Vagina (tissue), 2 donors: ENCODE measurements around the gene SEMA3B. TPM values are rescaled to one million over a fixed set of nuclear protein-coding genes. Genes with fewer than 3 reads are reported as not detected.
A peak's percentile ranks its signal among the peaks of the same experiment; 100 is the strongest.

ENCODE experiments used
- DNase-seq, 2 donors: peaks; one replicate each; pipeline ENCODE4 v3.0.0-alpha.2; 2017; ENCODE audit errors: extremely low spot score in 2 of 2
- H3K27ac ChIP-seq: fragments of 200-600 bp; sonication (generic); one replicate; pipeline ENCODE4 v1.5.1; 2019
- H3K27me3 ChIP-seq: fragments of 200-600 bp; sonication (generic); one replicate; pipeline ENCODE4 v1.5.1; 2019
- H3K36me3 ChIP-seq, 2 donors: fragments of 200-600 bp; sonication (generic); one replicate each; pipeline ENCODE4 v1.5.1; 2017 to 2019
- H3K4me1 ChIP-seq: fragments of 200-600 bp; sonication (generic); one replicate; pipeline ENCODE4 v1.5.1; 2019
- H3K4me3 ChIP-seq, 2 donors: fragments of 200-600 bp; sonication (generic); 1 replicate in 1 of 2; 2 replicates in 1 of 2; pipeline ENCODE4 v1.5.1; 2016 to 2019
- H3K9me3 ChIP-seq: fragments of 200-600 bp; sonication (generic); one replicate; pipeline ENCODE4 v1.5.1; 2019
- POLR2A ChIP-seq, 2 donors: fragments of 450-650 bp; IDR thresholded peaks; one replicate each; pipeline ENCODE4 v1.6.1; 2017; ENCODE audit warnings: antibody characterized with exemption in 2 of 2, mild to moderate bottlenecking in 2 of 2, moderate library complexity in 2 of 2
- POLR2AphosphoS5 ChIP-seq, 2 donors: sonication (generic); formaldehyde crosslinking; IDR thresholded peaks; one replicate each; pipeline ENCODE4 v1.9.0; 2017; ENCODE audit warnings: antibody characterized with exemption in 2 of 2, mild to moderate bottlenecking in 2 of 2, low read depth in 1 of 2; ENCODE audit not compliant: insufficient read depth in 1 of 2
- intact Hi-C: fragments of 100-400 bp; cut with DNase I; formaldehyde crosslinking; loops from one replicate; pipeline ENCODE4 v1.15.1; 2023
- total RNA-seq: library from RNA; depleted of rRNA; stranded (reverse); fragments of >200 nt; gene quantifications from one replicate; pipeline ENCODE4 v1.2.3, GENCODE V29; 2016
- TF ChIP-seq, protein P1 (sequence below), 3 experiments: fragments of 450-650 bp in 2 of 3; fragments of 200-600 bp in 1 of 3; sonication (generic) in 1 of 3; IDR thresholded peaks; one replicate each; pipeline ENCODE4 v1.5.1; 2017 to 2019; ENCODE audit warnings: antibody characterized with exemption in 3 of 3, mild to moderate bottlenecking in 2 of 3, moderate library complexity in 2 of 3

SEMA3B gene
- total RNA-seq, 1 donor from 2014 or later, result 32.9 TPM

GRCh38 chr3:50229490-50229889, 39.5 kb upstream of the SEMA3B start:
- Histone ChIP-seq H3K27ac (peak overlapping the region; percentile 91), H3K4me3 (no peak overlapping the region), H3K27me3 (no peaks in the 10 kb centered on the region), H3K4me1 (peaks cover 25% of the 10 kb centered on the region), H3K9me3 (no peaks in the 10 kb centered on the region), H3K36me3 (no peaks in the 10 kb centered on the region)
- TF ChIP-seq POLR2AphosphoS5 (IDR thresholded peaks at IDR 0.05; ENCODE audit: insufficient read depth in 1 of 2, low read depth in 1 of 2), result no peak
- TF ChIP-seq POLR2A (IDR thresholded peaks at IDR 0.05), result no peak
- intact Hi-C loops, result loop anchor here (5.0 kb wide), 1 partner anchor 43 kb away; no protein-coding TSS in a partner anchor
- no peak for DNase-seq

- intact Hi-C loops, result no loop called here
- H3K4me1 ChIP-seq, result peaks cover 32% of the 10 kb centered on the region
- no peaks in the 10 kb centered on the region for H3K9me3 ChIP-seq
- H3K36me3 ChIP-seq, result no peaks in the 10 kb centered on the region
- no peak overlapping the region for H3K4me3 ChIP-seq
- TF ChIP-seq POLR2A (IDR thresholded peaks at IDR 0.05), result no peak
- no peak for TF ChIP-seq POLR2AphosphoS5 (IDR thresholded peaks at IDR 0.05; ENCODE audit: insufficient read depth in 1 of 2, low read depth in 1 of 2)
- TF ChIP-seq, protein P1, sequence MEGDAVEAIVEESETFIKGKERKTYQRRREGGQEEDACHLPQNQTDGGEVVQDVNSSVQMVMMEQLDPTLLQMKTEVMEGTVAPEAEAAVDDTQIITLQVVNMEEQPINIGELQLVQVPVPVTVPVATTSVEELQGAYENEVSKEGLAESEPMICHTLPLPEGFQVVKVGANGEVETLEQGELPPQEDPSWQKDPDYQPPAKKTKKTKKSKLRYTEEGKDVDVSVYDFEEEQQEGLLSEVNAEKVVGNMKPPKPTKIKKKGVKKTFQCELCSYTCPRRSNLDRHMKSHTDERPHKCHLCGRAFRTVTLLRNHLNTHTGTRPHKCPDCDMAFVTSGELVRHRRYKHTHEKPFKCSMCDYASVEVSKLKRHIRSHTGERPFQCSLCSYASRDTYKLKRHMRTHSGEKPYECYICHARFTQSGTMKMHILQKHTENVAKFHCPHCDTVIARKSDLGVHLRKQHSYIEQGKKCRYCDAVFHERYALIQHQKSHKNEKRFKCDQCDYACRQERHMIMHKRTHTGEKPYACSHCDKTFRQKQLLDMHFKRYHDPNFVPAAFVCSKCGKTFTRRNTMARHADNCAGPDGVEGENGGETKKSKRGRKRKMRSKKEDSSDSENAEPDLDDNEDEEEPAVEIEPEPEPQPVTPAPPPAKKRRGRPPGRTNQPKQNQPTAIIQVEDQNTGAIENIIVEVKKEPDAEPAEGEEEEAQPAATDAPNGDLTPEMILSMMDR (IDR thresholded peaks at IDR 0.05), result no peak
- H3K27me3 ChIP-seq, result no peaks in the 10 kb centered on the region
- peak overlapping the region; percentile 36 for H3K27ac ChIP-seq
- DNase-seq, result no peak
These were observed 38.7 kb upstream of the SEMA3B start for GRCh38 chr3:50230104-50230793.

GRCh38 chr3:50230794-50231125, 38.2 kb upstream of the SEMA3B start:
- no peak overlapping the region for H3K27ac ChIP-seq
- intact Hi-C loops, result no loop called here
- no peaks in the 10 kb centered on the region for H3K9me3 ChIP-seq
- H3K36me3 ChIP-seq, result no peaks in the 10 kb centered on the region
- H3K4me1 ChIP-seq, result peaks cover 32% of the 10 kb centered on the region
- TF ChIP-seq POLR2AphosphoS5 (IDR thresholded peaks at IDR 0.05; ENCODE audit: insufficient read depth in 1 of 2, low read depth in 1 of 2) (no peak), POLR2A (IDR thresholded peaks at IDR 0.05) (no peak)
- TF ChIP-seq, protein P1 (IDR thresholded peaks at IDR 0.05), result no peak
- no peaks in the 10 kb centered on the region for H3K27me3 ChIP-seq
- DNase-seq, result no peak
- H3K4me3 ChIP-seq, result no peak overlapping the region

GRCh38 chr3:50231581-50231980, 37.4 kb upstream of the SEMA3B start:
- Histone ChIP-seq H3K4me1 (peaks cover 27% of the 10 kb centered on the region), H3K27ac (no peak overlapping the region), H3K27me3 (no peaks in the 10 kb centered on the region), H3K36me3 (no peaks in the 10 kb centered on the region), H3K9me3 (no peaks in the 10 kb centered on the region), H3K4me3 (no peak overlapping the region)
- no peak for TF ChIP-seq POLR2A (IDR thresholded peaks at IDR 0.05)
- TF ChIP-seq, protein P1 (IDR thresholded peaks at IDR 0.05), result no peak
- no peak for TF ChIP-seq POLR2AphosphoS5 (IDR thresholded peaks at IDR 0.05; ENCODE audit: insufficient read depth in 1 of 2, low read depth in 1 of 2)
- DNase-seq, result no peak
- intact Hi-C loops, result no loop called here

GRCh38 chr3:50232303-50232702, 36.6 kb upstream of the SEMA3B start:
- no peak for DNase-seq
- no peak overlapping the region for H3K4me3 ChIP-seq
- no peaks in the 10 kb centered on the region for H3K9me3 ChIP-seq
- peaks cover 29% of the 10 kb centered on the region for H3K4me1 ChIP-seq
- intact Hi-C loops, result no loop called here
- H3K36me3 ChIP-seq, result no peaks in the 10 kb centered on the region
- TF ChIP-seq POLR2AphosphoS5 (IDR thresholded peaks at IDR 0.05; ENCODE audit: insufficient read depth in 1 of 2, low read depth in 1 of 2), result no peak
- TF ChIP-seq, protein P1 (IDR thresholded peaks at IDR 0.05), result no peak
- TF ChIP-seq POLR2A (IDR thresholded peaks at IDR 0.05), result no peak
- no peak overlapping the region for H3K27ac ChIP-seq
- H3K27me3 ChIP-seq, result no peaks in the 10 kb centered on the region
